GM19193 (cell line): ENCODE results near the gene POU4F2.

Experiments
- POLR2A ChIP-seq: IDR thresholded peaks from 4 replicates; pipeline ENCODE4 v1.6.1; 2011; ENCODE audit not compliant: insufficient read depth, insufficient read length; ENCODE audit errors: extremely low read depth

POU4F2 gene, protein sequence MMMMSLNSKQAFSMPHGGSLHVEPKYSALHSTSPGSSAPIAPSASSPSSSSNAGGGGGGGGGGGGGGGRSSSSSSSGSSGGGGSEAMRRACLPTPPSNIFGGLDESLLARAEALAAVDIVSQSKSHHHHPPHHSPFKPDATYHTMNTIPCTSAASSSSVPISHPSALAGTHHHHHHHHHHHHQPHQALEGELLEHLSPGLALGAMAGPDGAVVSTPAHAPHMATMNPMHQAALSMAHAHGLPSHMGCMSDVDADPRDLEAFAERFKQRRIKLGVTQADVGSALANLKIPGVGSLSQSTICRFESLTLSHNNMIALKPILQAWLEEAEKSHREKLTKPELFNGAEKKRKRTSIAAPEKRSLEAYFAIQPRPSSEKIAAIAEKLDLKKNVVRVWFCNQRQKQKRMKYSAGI

DNA sequence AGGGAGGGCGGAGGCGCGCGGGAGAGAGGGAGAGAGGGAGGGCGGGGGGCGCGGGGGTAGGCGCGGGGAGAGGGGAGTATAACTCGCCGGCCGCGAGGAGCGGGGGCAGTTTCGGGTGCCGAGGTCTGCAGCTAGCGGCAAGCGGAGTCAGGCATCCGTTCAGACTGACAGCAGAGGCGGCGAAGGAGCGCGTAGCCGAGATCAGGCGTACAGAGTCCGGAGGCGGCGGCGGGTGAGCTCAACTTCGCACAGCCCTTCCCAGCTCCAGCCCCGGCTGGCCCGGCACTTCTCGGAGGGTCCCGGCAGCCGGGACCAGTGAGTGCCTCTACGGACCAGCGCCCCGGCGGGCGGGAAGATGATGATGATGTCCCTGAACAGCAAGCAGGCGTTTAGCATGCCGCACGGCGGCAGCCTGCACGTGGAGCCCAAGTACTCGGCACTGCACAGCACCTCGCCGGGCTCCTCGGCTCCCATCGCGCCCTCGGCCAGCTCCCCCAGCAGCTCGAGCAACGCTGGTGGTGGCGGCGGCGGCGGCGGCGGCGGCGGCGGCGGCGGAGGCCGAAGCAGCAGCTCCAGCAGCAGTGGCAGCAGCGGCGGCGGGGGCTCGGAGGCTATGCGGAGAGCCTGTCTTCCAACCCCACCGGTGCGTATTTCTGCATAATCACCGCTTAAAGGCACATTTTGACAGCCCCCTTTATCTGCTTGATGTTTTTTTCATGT is at the start of gene POU4F2:
POU4F2 (plus strand) TSS at position 108 of the 720 bp plus-strand sequence; CDS start at position 356, 248 bp downstream.
- TF ChIP-seq POLR2A = no peak

- TF ChIP-seq POLR2A = no peak
Measured at GRCh38 chr4:146590801-146591200, 47.9 kb upstream of the POU4F2 start.

DNA sequence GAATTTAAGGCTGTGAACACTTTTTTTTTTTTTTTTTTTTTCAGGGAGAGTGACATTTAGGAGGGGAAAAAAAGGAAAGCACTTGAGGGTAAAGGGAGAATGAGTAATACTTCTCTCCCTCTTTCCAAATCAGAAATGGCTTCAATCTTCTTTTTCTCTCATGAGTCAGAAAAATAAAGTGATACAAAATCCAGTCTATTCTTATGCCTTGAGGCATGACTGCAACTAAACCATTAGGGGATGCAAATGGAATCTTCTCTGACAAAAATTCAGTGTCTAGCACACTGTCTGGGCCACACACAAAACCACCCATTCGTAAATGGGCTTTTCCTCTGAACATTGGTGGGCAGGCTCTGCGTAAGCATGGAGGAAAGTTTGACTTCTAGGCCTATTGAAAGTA is 46.7 kb upstream of the POU4F2 start:
- TF ChIP-seq POLR2A = no peak

- TF ChIP-seq POLR2A = no peak
Measured at GRCh38 chr4:146632770-146633470, 5.8 kb upstream of the POU4F2 start.

GRCh38 chr4:146633471-146633800 is 5.3 kb upstream of the POU4F2 start:
- TF ChIP-seq POLR2A = no peak

DNA sequence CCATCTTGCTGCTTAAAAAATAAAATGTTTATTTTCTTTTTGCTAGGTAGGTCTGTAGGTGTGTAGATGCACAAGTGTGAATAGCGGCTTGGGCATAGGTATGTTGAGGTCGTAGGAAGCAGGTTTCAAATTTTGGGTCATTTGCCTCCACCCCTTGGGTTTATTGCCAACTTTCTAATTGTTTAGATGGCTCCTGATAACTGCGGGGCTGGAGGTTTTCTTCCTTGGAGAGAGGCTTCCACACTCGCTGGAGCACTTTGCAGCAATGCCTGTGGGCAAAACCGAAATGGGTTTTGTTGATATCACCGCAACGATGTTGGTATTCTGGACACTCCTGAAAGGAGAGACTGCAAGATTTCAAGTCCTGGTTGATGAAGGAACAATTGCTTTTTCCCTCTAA is 3.9 kb upstream of the POU4F2 start:
- TF ChIP-seq POLR2A = no peak

DNA sequence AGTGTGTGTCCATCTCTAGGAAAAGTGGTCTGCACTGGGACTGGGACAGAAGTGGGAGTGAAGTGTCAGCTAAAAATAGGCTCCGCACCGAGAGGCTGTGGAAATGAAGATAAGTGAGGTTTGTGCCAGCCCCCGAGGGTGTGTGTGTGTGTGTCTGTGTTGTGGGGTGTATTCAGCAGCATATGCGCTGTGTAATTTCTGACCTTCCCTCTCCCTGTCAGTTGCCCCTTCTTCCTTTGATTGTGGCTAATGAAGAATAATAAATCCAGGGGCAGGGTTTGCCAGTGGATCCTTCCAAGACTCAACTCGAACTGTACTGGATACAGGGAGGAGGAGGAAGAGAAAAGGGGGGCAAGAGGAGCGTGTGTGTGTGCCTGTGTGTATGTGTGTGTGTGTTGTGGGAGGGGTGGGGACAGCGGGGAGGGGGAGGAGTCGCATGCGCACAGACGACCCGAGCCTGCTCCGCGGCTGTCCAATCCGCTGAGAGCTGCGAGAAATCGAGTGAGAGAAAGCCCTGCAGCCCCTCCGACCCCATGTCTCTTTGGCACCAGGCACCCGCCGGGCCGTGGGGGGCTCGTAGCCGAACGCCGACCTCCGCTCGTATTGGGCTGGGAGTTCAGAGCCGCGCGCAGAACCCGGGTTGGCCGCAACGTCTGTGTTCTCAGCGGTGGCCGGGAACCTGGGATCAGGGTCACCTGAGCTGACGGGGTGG is 916 bp upstream of the POU4F2 start:
- TF ChIP-seq POLR2A = no peak

- no peak for TF ChIP-seq POLR2A
Measured at GRCh38 chr4:146638333-146638785, 334 bp upstream of the POU4F2 start.

DNA sequence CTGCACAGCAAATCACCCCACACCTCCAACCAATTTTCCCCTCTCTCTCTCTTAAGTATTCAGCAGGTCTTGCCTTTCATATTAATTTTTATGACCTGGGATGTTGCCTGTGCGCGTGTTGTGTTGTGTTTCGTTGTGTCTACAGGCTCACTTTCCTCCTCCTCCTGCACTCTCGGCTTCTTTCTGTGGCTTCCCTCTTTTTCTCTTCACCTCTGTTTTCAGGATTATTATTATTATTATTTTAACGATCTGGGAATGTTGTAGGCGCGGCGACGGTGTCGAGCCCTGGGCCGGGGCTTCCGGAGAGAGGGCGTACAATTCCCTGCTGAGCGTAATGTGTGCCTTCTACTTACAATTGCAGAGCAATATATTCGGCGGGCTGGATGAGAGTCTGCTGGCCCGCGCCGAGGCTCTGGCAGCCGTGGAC is 826 bp downstream of the POU4F2 start:
- TF ChIP-seq POLR2A = no peak

GRCh38 chr4:146640021-146640464 is 1.4 kb downstream of the POU4F2 start:
- TF ChIP-seq POLR2A = no peak

- no peak for TF ChIP-seq POLR2A
Measured at GRCh38 chr4:146640465-146641061, 1.9 kb downstream of the POU4F2 start.

GRCh38 chr4:146641762-146642161 is 3.1 kb downstream of the POU4F2 start:
- TF ChIP-seq POLR2A = no peak

GRCh38 chr4:146643812-146644401 is 5.2 kb downstream of the POU4F2 start:
- no peak for TF ChIP-seq POLR2A

GRCh38 chr4:146645921-146646320 is 7.2 kb downstream of the POU4F2 start:
- no peak for TF ChIP-seq POLR2A
